LNCaP clone FGC (cell line): ENCODE measurements around the gene CLOCK.

Experiments
- DNase-seq: peaks from one replicate; pipeline ENCODE4 v3.0.0-alpha.2; 2011; ENCODE audit warnings: low read depth
- H3K4me3 ChIP-seq: 2 replicates; pipeline ENCODE4 v1.5.1; 2011; ENCODE audit warnings: mild to moderate bottlenecking, low read depth, low read length, control low read depth
- CTCF ChIP-seq: IDR thresholded peaks from 2 replicates; pipeline ENCODE4 v1.5.1; 2012; ENCODE audit warnings: mild to moderate bottlenecking; ENCODE audit not compliant: control insufficient read depth, insufficient read depth; ENCODE audit errors: extremely low read depth

The CLOCK gene

GRCh38 chr4:55398461-55398860 lies 148.2 kb downstream of the CLOCK start:
- H3K4me3 ChIP-seq, result peak overlapping the region; percentile 61
- DNase-seq, result no peak
- TF ChIP-seq CTCF, result no peak

GRCh38 chr4:55397520-55398321 lies 149.0 kb downstream of the CLOCK start:
- DNase-seq, result no peak
- TF ChIP-seq CTCF, result no peak
- H3K4me3 ChIP-seq, result peak overlapping the region; percentile 61

- TF ChIP-seq CTCF, result no peak
- H3K4me3 ChIP-seq, result peak overlapping the region; percentile 61
- no peak for DNase-seq
Measured at GRCh38 chr4:55397126-55397436, 149.6 kb downstream of the CLOCK start.

- no peak for DNase-seq
- peak overlapping the region; percentile 61 for H3K4me3 ChIP-seq
- TF ChIP-seq CTCF, result no peak
Measured at GRCh38 chr4:55396308-55397125, 150.2 kb downstream of the CLOCK start.

- peak within 1 kb of the TSS; percentile 61 for H3K4me3 ChIP-seq
- TF ChIP-seq CTCF, result no peak
- DNase-seq, result peak; percentile 62
Measured at GRCh38 chr4:55395529-55396307, 151.0 kb downstream of the CLOCK start, which contains the start of gene TMEM165. Gene TMEM165, plus strand, starts transcription at chr4:55395957. Its CDS starts 233 bp downstream, at chr4:55396190.

GRCh38 chr4:55395218-55395528 lies 151.5 kb downstream of the CLOCK start:
- no peak for TF ChIP-seq CTCF
- peak overlapping the region; percentile 61 for H3K4me3 ChIP-seq
- no peak for DNase-seq
